Thyroid gland (tissue), 4 donors: ENCODE results near the gene RANBP2. TPM values are rescaled to one million over a fixed set of nuclear protein-coding genes. Genes with fewer than 3 reads are reported as not detected.
"Not testable (repeated sequence)": the region's sequence is repeated elsewhere in the genome, so short reads cannot be mapped to it uniquely, and the experiment has no call there.

ENCODE experiments used
- DNase-seq, 2 donors: peaks; one replicate each; pipeline ENCODE4 v3.0.0-alpha.2; 2019
- H3K27ac ChIP-seq, 3 donors: fragments of 200-600 bp; sonication (generic); 1 replicate in 2 of 3; 2 replicates in 1 of 3; pipeline ENCODE4 v1.5.1; 2016 to 2019; ENCODE audit warnings: mild to moderate bottlenecking in 1 of 3, moderate library complexity in 1 of 3
- H3K27me3 ChIP-seq: fragments of 200-600 bp; sonication (generic); one replicate; pipeline ENCODE4 v1.5.1; 2019
- H3K36me3 ChIP-seq, 2 donors: fragments of 200-600 bp; sonication (generic); one replicate each; pipeline ENCODE4 v1.5.1; 2016 to 2019
- H3K4me1 ChIP-seq, 2 donors: fragments of 200-600 bp; sonication (generic); one replicate each; pipeline ENCODE4 v1.5.1; 2017 to 2019
- H3K4me3 ChIP-seq, 3 donors: fragments of 200-600 bp; sonication (generic); replicated peaks in 1 of 3; 1 replicate in 2 of 3; 2 replicates in 1 of 3; pipeline ENCODE4 v1.5.1; 2016; ENCODE audit warnings: mild to moderate bottlenecking in 1 of 3
- H3K9me3 ChIP-seq: fragments of 200-600 bp; sonication (generic); one replicate; pipeline ENCODE4 v1.5.1; 2017
- CTCF ChIP-seq, 6 experiments: fragments of 200-600 bp in 3 of 6; fragments of 450-650 bp in 3 of 6; sonication (generic) in 3 of 6; IDR thresholded peaks; one replicate each; pipeline ENCODE4 v1.5.1; 2016 to 2019; ENCODE audit warnings: antibody characterized with exemption in 6 of 6, mild to moderate bottlenecking in 2 of 6, inconsistent platforms in 1 of 6, moderate library complexity in 1 of 6
- POLR2A ChIP-seq, 2 donors: fragments of 450-650 bp; IDR thresholded peaks; one replicate each; pipeline ENCODE4 v1.6.1; 2017; ENCODE audit warnings: antibody characterized with exemption in 2 of 2, mild to moderate bottlenecking in 2 of 2, moderate library complexity in 1 of 2
- WGBS, 2 donors: methylation state at CpG; one replicate each; pipeline ENCODE4 v1.1.5; 2017; 5-methylcytosine and 5-hydroxymethylcytosine counted together
- intact Hi-C: fragments of 100-400 bp; cut with DNase I; formaldehyde crosslinking; loops from one replicate; pipeline ENCODE4 v1.15.1; 2023
- total RNA-seq, 4 donors: library from RNA; depleted of rRNA; stranded (reverse); fragments of >200 nt; gene quantifications; one replicate each; pipeline ENCODE4 v1.2.3, GENCODE V29; 2016

The RANBP2 gene
- total RNA-seq, 4 donors from 2014 or later, result 93.7 to 159 (median 107) TPM

- 98% methylated on average over 7 of the region's 7 CpGs for WGBS, 2 donors
- no peak overlapping the region for H3K4me3 ChIP-seq
- H3K9me3 ChIP-seq, result no peaks in the 10 kb centered on the region
Measured at GRCh38 chr2:108691447-108691846, 27.8 kb upstream of the RANBP2 start.

GRCh38 chr2:108701208-108701607, 18.1 kb upstream of the RANBP2 start:
- intact Hi-C loops, result no loop called here
- H3K4me1 ChIP-seq, result no peaks in the 10 kb centered on the region
- DNase-seq, result no peak
- no peaks in the 10 kb centered on the region for H3K27me3 ChIP-seq
- no peaks in the 10 kb centered on the region for H3K36me3 ChIP-seq
- WGBS, 2 donors, result 68 to 74% methylated on average over 3 of the region's 3 CpGs
- H3K27ac ChIP-seq, result no peak overlapping the region
- H3K4me3 ChIP-seq, result no peak overlapping the region
- H3K9me3 ChIP-seq, result no peaks in the 10 kb centered on the region
- TF ChIP-seq CTCF (IDR thresholded peaks at IDR 0.05) (no peak), POLR2A (IDR thresholded peaks at IDR 0.05) (no peak)

More at GRCh38 chr2:108691447-108691846, 27.8 kb upstream of the RANBP2 start:
- no peaks in the 10 kb centered on the region for H3K36me3 ChIP-seq
- H3K27ac ChIP-seq, result no peak overlapping the region
- intact Hi-C loops, result no loop called here
- H3K27me3 ChIP-seq, result no peaks in the 10 kb centered on the region
- no peak for DNase-seq
- no peaks in the 10 kb centered on the region for H3K4me1 ChIP-seq
- no peak for TF ChIP-seq CTCF (IDR thresholded peaks at IDR 0.05)

DNA sequence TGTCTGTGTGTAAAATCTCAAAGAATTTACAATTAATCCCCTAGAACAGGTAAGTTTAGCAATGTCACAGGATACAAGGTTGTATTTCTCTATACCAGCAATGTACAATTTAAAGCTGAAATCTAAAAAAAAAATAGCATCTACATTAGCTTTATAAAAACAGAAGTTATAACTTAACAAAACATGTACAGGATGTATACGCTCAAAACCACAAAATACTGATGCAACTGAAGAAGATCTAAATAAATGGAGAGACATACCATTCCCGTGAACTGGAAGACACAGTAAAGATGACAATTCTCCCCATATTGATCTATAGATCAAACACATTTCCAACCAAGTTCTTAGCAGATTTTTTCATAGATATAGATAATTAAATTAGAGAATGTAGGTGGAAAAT, 17.5 kb upstream of the RANBP2 start:
- intact Hi-C loops, result no loop called here
- DNase-seq, result no peak
- H3K36me3 ChIP-seq, result no peaks in the 10 kb centered on the region
- no peak overlapping the region for H3K4me3 ChIP-seq
- WGBS, 2 donors, result 90 to 92% methylated on average over 2 of the region's 2 CpGs
- no peaks in the 10 kb centered on the region for H3K9me3 ChIP-seq
- no peak for TF ChIP-seq CTCF (IDR thresholded peaks at IDR 0.05)
- no peak for TF ChIP-seq POLR2A (IDR thresholded peaks at IDR 0.05)
- H3K27me3 ChIP-seq, result no peaks in the 10 kb centered on the region
- H3K4me1 ChIP-seq, result no peaks in the 10 kb centered on the region
- no peak overlapping the region for H3K27ac ChIP-seq

DNA sequence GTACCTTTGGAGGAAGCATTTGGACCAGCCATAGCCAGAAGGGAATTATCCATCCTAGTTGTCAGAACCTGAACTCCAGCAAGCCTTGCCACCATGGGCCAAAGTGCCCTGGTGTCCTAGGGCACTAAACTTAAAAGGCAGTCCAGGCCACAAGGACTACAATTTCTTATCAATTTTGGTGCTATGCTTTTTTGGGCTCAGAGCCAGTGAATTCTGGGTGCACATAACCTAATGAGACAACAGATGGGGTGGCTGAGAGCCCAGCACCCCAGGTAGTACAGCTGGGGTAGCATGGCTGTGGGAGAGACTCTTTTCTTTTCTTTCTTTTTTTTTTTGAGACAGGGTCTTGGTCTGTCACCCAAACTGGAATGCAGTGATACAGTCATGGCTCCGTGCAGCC, 14.4 kb upstream of the RANBP2 start:
- WGBS, 2 donors, result 85 to 89% methylated on average over 1 of the region's 1 CpG
- H3K4me3 ChIP-seq, result no peak overlapping the region
- TF ChIP-seq CTCF (IDR thresholded peaks at IDR 0.05), result no peak
- no peak for TF ChIP-seq POLR2A (IDR thresholded peaks at IDR 0.05)

DNA sequence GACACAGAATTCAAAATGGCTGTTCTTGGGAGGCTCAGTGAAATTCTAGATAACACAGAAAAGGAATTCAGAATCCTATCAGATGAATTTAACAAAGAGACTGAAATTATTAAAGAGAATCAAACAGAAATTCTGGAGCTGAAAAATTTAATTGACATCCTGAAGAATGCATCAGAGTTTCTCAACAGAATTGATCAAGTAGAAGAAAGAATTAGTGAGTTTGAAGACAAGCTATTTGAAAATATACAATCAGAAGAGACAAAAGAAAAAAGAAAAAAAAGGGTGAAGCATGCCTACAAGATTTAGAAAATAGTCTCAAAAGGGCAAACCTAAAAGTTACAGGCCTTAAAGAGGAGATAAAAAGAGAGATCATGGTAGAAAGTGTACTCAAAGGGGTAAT, 12.0 kb upstream of the RANBP2 start:
- no peaks in the 10 kb centered on the region for H3K36me3 ChIP-seq
- H3K27ac ChIP-seq, result no peak overlapping the region
- no peaks in the 10 kb centered on the region for H3K9me3 ChIP-seq
- H3K4me3 ChIP-seq, result no peak overlapping the region
- H3K27me3 ChIP-seq, result no peaks in the 10 kb centered on the region
- intact Hi-C loops, result no loop called here
- TF ChIP-seq CTCF (IDR thresholded peaks at IDR 0.05) (no peak), POLR2A (IDR thresholded peaks at IDR 0.05) (no peak)
- H3K4me1 ChIP-seq, result no peaks in the 10 kb centered on the region
- no peak for DNase-seq

More for the DNA sequence above, 14.4 kb upstream of the RANBP2 start:
- no peaks in the 10 kb centered on the region for H3K4me1 ChIP-seq
- no peak overlapping the region for H3K27ac ChIP-seq
- no peaks in the 10 kb centered on the region for H3K36me3 ChIP-seq
- H3K27me3 ChIP-seq, result no peaks in the 10 kb centered on the region
- intact Hi-C loops, result no loop called here
- H3K9me3 ChIP-seq, result no peaks in the 10 kb centered on the region
- no peak for DNase-seq

- H3K4me1 ChIP-seq, H3K27ac ChIP-seq, H3K9me3 ChIP-seq, intact Hi-C loops, DNase-seq, H3K4me3 ChIP-seq, H3K27me3 ChIP-seq, H3K36me3 ChIP-seq: not testable (repeated sequence)
- WGBS, 2 donors, result 71 to 76% methylated on average over 6 of the region's 6 CpGs
Measured at GRCh38 chr2:108716971-108717370, 2.3 kb upstream of the RANBP2 start.

DNA sequence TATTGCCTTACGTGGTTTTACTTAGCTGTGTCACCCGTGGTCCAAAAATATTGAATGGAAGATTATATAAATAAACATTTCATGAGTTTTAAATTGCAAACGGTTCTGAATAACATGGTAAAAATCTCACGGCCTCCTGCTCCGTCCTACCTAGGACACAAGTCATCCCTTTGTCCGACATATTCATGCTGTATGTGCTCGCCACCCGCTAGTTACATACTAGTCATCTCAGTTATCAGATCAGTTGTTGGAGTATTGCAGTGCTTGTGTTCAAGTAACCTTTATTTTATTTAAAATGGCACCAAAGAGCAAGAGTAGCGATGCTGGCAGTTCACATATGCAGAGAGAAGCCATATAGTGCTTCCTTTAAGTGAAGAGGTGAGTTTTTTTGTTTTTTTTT, 6.8 kb downstream of the RANBP2 start:
- H3K27ac ChIP-seq, DNase-seq, H3K36me3 ChIP-seq, intact Hi-C loops, H3K4me1 ChIP-seq, H3K27me3 ChIP-seq, H3K4me3 ChIP-seq, H3K9me3 ChIP-seq: not testable (repeated sequence)
- 88 to 89% methylated on average over 9 of the region's 9 CpGs for WGBS, 2 donors

GRCh38 chr2:108734656-108735055, 15.4 kb downstream of the RANBP2 start:
- DNase-seq, H3K27ac ChIP-seq, H3K4me3 ChIP-seq, intact Hi-C loops, H3K27me3 ChIP-seq, H3K36me3 ChIP-seq, H3K4me1 ChIP-seq, H3K9me3 ChIP-seq: not testable (repeated sequence)
- whole genome bisulfite sequencing, 2 donors, result 95 to 98% methylated on average over 6 of the region's 6 CpGs
